GM21576 (cell line): Measurements from ENCODE around the gene ITPKB.
"Not testable (repeated sequence)": the region's sequence is repeated elsewhere in the genome, so short reads cannot be mapped to it uniquely, and the experiment has no call there.

ENCODE experiments used
- ATAC-seq: cut with Tn5 transposase; IDR thresholded peaks from one replicate; pipeline ENCODE4 v1.9.1; 2021; ENCODE audit warnings: mild to moderate bottlenecking, moderate library complexity; ENCODE audit not compliant: unreplicated experiment

The ITPKB gene

DNA sequence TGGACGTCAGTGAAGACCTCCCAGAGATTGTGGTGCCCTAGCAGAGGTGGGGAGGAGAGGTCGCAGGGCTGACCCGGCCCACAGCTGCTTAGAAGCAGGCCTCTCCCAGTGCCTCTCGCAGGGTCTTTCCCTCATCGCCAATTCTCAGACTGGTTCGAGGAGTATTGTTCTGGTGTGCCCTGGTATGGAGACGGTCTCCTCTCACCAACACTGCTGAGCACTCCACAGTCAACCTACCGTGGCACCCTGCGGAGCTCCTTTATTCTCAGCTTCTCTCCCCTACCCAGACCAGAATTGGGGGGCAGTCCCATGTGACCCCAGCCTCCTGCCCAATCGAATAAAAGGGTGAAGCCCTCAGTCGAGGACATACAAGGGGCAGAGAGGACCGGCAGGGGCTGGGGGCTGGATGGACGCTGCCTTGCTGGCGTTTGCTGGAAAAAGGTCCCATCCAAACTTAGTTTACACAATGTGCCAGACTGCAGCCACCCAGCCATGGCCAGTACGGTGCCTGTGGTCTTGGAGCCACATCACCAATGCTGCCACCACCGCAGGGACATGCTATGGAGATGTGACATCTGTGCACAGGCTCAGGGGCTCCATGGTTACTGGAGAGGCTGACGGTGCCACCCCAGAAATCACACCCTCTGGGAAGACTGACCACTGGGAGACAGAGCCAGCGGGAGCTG is 109.7 kb downstream of the ITPKB start:
- no peak for ATAC-seq

DNA sequence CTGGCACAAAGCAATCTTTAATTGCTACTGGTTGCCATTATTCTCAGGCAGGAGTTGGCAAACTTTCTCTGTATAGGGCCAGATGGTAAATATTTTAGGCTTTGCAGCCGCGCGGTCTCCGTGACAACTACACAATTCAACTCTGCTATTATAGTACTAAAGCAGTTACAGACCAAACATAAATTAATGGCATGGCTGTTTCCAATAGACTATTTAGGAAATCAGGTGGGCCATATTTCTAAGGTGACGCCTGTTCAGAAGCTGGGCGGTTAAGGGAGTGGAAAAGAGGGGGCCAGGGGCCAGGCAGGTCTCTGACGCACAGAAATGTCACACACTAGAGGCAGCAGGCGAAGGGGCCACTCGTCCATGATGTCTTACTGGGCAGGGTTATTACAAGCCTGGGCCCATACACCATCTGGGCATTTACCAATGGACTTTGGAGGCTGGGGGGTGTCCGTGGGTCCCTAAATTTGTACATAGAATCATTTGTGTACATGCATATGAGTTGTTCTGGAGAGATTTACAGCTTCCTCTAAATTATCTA is 110.4 kb downstream of the ITPKB start:
- no peak for ATAC-seq

DNA sequence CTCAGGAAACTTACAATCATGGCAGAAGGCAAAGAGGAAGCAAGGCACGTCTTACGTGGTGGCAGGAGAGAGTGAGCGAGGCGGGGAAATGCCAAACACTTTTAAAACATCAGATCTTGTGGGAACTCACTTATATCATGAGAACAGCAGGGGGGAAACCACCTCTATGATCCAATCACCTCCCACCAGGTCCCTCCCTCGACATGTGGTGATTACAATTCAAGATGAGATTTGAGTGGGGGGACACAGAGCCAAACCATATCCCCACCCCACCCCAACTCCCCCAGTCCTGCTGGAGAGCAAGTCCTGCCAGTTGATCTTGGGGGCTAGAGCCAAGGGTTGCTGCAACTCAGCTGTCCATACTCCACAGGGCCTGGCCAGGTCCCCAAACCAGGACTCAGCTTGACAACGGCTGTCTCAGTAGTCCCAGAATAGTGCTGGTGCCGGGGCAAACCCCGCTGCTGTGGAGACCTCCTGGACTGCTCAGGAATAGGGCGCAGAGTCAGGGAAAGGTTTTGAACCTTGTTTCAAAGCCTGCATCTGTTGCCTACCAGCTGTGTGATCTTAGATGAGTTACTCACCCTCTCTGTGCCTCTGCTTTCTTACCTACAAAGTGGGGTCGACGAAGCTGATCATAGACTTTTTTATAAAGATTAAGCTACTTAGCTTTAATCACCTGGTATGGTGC is 111.0 kb downstream of the ITPKB start:
- ATAC-seq: no peak

DNA sequence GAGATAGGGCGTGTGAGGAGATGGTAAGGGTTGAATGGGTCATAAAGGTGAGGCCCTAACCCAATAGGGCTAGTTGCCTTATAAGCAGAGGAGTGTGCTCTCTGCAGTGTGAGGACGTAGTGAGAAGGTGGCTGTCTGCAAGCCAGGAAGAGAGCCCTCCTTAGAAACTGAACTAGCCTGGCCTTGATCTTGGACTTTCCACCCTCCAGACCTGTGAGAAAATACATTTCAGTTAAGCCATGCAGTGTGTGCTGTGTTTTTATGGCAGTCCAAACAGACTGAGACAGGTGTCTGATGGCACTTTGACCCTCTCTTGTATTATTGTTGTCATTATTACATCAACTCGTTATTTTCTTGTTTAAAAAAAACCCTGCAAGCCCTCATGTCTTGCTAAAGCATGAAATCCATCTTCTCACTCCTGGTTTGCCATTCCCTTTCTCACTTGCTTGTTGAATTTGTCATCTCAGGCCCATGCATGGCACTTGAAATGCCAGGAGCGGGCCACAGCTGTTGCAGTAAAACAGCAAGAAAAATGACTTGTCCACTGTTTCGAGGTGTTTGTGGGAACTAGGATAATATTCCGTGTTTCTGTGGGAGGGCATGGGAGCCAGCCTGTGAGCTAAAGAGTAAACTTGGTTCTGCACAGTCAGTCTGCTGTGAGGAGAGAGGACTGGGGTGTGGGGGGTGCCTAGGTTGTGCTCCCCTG is 111.9 kb downstream of the ITPKB start:
- no peak for ATAC-seq

DNA sequence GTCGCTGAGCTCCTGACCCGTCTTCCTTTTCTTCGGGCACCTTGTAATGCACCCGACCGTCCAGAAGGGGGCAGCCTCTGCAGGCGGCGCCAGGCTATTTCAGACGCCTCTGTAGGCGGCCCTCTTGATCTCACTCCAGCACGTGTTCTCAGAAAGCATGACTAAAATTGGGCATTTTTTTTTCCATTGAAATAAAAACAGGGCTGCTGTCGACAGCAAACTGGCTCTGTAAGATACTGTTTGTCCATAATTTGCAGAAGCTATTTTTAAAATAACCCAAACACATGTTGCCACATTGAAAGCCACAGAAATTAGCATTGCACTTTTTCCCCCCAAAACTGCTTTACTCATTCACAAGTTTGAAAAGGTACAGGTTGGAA is 112.5 kb downstream of the ITPKB start:
- ATAC-seq: peak; percentile 65

DNA sequence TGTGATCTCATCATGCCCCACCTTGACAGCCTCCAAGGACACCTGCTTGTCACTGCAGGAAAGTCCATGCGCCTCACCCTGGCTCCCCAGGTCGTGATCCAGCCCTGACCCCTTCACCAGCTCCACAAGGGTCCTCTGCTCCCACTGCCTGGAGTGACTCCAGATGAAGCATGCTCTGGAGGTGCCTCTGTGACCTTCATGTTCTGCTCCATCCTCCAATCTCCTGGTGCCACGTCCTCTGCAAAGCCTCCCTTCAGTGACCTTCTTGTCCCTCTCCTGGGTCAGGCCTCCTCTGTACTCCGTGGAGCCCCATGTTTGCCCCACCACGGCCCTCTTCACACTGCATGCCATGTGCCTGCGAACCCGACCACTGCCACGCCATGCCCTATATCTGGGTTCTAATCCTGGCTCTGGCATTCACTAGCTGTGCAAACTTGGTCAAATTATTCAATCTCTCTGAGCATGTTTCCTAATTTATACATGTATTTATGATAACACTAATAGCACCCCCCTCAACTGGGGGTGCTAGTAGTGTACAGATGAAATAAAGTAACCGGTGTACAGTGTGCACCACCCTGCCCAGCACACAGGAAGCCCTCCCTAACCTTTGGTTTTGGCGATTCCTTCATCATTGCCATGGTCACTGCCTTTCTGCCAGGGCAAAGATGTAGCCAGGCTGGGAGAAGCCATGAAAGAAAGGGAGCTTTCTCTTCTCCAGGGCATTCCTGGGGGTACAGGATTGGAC is 113.1 kb downstream of the ITPKB start:
- ATAC-seq: peak; percentile 29

DNA sequence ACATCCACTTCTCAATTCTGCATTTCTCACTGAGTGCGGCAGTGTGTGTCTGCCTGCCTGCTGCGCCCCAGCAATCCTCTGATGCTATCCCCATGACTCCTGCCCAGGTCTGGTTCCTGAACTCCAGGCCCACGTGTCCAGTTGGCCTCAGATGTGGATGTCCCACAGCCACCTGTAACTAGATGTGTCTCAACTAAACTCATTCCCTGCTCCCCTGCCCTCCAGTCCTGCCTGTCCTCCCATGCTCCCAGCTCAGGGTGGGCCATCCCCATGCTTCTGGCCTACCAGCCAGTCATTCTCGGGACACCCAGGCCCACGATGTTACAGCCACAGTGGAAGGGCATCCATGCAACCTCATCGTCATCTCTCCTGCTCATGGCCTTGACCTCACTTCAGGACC is 113.8 kb downstream of the ITPKB start:
- ATAC-seq: no peak

DNA sequence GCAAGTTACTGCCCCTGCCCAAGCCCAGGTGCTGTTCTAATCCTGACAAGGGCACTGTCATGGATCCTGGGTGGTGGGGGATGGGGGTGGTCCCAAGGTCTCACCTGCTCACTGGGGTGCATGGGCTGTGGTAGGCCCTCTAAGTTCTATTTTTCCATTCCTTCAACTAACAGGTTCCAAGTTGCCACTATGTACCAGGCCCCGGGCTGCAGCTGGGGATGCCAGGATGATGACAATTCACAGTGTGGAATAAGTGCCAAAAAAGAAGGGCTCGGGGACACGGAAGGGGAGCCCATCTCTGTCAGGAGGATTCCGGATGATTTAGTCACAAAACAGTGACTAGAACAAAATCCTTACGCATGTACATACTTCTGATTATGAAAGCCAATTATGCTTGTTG is 114.6 kb downstream of the ITPKB start:
- no peak for ATAC-seq

DNA sequence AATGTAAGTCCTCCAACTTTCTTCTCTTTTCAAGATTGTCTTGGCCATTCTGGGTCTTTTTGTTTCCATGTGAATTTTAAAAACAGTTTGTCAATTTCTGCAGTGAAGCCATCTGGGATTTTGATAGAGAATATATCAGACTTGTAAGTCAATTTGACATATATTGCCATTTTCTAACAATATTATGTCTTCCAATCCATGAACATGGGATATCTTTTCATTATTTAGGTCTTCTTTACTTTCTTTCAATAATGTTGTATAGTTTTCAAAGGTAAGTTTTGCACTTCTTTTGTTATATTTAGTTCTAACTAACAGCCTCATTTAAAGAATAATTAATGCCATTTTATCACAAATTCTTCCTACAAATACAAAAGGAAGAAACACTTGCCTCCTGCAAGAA is 117.1 kb downstream of the ITPKB start:
- no peak for ATAC-seq

DNA sequence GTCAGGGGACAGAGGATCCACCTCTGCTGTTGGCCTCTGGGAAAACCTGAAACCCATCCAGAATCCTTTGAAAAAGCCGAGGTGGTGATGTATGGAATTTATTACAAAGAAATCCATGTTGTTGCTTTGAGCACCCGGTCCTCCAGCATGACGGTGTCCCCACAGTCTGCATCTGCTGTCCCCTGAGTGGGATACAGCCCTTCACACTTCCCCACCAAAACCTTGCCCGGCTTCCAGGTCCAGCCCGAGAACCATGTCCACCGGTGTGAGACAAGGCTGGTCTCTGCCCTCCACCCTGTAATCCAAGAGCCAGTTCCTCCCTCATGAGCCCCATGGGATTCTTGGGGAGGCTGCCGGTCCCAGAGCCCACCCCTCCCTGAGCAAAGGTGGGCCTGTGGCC is 120.1 kb downstream of the ITPKB start:
- no peak for ATAC-seq

DNA sequence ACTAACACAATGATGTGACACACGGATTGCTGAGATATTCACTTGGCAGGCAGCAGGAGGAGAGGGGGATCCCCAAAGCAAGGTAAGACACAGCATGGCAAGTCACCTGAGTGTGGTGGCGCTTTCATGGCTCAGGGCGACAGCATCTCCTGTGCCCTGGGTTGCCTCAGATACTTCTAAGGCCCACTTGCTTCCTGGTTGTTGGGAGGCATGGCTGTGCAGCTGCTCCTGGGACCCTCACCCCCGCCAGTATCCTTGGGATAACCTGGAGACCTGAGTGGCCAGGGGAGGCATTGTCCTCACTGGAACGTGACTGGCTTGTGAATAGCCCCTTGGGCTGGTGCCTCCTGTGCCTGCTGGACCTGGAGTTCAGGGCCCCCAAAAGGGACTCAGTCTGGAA is 120.7 kb downstream of the ITPKB start:
- ATAC-seq: no peak

DNA sequence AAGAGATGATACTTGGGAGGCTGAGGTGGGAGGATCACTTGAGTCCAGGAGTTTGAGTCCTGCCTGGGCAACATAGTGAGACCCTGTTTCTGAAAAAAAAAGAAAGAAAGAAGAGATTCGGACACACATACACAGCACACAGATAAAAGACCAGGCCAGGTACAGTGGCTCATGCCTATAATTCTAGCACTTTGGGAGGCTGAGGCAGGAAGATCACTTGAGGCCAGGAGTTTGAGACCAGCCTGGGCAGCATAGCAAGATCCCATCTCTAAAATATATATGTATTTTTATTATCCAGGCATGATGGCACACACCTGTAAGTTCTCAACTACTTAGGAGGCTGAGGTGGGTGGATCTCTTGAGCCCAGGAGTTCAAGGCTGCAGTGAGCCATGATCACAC is 121.4 kb downstream of the ITPKB start:
- not testable (repeated sequence) for ATAC-seq

DNA sequence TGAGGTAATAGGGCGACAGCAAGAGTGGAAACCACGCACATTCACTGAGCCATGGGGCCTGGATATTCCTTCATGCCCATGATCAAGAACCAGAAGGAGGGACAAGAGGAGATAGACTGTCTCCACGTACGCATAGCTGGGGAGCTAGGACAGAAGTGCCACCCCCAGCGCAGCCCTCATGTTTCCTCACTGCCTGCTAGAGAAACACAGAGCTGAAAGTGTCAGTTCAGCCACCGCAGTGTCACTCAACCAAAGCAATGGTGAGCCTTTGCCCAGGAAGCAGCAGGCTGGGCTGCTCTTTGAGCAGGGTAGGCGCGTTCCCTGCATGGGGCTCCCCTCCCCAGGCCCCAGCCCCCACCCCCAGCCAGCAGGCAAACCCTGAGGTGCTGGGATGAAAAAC is 122.0 kb downstream of the ITPKB start:
- ATAC-seq: no peak

DNA sequence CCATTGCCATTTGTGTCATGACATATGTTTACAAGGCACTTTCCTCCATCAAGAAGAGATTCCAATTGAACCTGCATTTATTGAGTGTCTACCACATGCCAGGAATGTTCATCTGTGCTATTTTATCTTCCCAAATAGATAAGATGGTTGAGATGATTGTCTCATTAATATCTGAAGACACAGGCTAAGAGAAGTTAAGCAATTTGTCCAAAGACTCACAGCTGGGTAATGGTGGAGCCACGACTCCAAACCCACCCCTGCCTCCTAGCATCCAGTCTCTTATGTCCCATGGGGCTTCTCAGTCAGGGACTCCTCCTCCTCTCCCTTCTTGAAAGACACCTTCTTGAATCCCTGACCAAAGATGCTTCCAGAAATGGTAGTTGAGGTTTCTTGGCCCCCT is 122.4 kb downstream of the ITPKB start:
- no peak for ATAC-seq

DNA sequence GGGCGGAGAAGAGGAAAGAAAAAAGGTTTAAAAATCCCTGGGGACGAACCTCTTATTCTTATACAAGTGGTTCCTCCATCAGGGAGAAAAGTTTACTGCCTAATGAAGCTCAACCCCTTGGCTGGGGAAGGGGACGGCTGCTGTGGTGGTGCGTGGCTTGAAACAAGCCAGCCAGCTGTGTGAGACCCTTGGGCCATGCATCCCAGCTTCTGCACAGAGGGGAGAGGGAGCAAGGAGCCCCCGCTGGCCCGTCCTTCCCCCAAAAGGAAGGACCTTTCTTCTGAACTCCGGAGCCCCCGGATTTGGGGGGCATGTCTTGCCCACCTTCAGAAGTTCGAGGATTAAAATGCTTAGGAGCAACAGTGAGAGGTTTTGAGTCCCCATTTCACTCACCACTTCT is 123.2 kb downstream of the ITPKB start:
- ATAC-seq: no peak

DNA sequence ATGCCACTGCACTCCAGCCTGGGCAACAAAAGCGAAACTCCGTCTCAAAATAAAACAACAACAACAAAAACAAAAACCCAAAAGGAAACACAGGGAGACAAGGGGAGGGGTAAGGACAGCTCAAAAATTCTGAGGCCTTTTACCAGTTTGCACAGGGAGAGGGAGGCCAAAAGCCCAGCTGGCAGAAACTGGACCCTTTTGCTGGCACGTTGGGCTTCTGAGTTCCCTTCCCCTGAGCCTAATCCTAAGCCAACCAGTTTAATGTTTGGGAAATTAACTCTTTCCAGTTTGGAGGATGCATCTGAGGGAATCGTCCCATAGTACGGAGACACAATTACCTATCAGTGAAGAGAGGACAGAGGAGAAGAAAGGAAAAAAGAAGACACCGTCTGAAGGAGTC is 127.1 kb downstream of the ITPKB start:
- not testable (repeated sequence) for ATAC-seq

DNA sequence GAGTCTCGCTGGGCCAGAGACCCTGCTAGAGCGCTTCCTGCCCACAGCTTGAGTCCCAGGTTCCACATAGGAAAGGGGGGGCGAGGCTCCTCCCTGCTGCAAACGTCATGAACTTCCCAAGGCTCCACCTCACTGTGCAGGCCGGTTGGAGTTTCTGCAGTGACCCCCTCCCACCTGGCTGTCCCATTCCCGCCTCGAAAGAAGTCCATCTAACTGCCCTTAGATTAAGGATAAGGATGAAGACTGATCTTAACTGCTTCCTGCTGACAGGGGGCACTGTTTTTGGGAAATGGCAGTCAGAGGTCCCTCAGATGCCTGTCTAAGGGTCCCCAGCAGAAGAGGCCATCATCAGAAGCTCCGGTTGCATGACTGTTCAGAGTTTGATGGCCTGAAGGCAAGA is 127.8 kb downstream of the ITPKB start:
- no peak for ATAC-seq

DNA sequence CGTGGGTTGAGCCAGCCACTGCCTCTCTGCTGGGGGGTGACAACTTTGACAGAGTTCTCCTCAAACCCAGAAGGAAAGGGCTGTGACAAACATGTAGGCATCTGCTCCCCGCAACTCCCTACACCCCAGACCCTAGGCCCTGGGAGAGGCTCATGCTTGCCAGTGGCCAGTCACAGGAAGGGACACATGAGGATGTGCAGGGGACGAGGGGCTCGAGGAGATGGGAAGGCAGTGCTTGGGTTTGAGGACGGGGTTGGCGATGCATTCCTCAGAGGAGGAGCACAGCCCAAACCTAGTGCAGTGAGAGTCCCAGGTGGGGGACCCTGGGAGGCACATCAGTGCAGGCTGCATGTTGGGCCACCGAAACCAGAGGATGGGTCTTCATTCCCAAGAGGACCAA is 128.4 kb downstream of the ITPKB start:
- no peak for ATAC-seq

DNA sequence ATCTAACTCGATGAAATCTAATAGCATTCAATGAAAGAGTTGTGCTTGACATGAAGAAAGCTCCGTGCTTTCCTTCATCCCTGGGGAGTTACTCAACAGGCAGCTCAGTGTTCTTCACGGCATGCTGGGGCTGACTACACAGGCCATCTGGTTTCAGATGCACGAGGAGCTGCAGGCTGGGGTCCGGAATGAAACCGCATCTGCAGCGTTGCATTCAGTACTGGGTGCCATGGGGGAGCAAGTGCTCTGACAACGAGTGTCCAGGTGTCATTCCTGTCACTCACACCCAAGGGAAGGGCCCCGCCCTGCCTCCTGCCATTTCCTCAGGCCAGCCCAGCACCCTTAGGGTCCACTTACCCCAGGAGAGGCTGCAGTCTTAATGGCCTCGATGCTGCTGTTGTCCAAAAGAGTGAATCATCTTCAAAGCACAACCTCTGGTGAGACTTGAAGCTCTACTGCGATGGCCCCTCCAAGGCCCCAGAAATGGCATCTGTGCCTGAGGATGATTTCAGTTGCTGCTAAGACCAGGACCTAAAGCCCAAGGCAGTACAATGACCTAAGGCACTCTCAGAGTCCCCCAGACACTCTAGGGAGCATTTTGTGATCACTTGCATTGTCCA is 129.1 kb downstream of the ITPKB start:
- no peak for ATAC-seq

DNA sequence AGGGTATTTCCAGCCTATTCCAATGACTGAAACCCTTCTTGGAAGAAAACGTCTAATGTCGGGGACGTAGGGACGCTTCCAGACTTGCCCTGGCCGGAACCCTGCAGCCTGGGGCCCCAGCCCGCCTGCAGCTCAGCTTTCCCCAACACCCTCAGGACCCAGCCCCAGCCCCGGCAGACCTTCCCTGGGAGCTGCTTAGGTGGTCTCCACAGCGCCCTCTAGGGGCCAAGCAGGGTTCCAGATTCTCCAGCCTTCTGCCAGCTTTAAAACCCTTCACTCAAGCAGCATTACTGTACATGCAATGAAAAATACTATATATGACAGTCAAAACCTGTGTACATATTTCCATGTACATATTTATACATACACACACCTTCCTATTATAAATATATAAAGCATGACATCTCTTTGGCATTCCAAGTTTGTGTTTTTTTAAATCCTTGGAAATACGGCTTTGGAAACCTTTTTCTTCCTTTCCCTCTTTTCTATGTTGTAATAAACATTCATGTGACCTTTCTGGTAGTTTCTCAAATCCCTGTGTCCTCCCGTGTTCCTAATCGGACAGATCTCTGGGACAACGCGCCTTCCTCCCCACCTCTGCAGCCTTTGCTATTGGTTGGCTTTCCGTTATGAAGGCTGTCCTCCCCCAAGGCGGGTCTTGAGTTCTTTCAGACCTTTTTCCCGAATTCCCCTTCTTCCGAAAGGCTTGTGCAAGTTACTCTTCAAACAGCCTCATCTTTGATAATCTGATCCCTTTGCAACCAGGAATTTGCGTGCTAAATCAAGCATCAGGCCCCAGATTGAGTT is 130.2 kb downstream of the ITPKB start:
- ATAC-seq: peak; percentile 68
